OCI-LY7 (cell line): ENCODE data around the gene RBFOX1. TPM values are rescaled to one million over a fixed set of nuclear protein-coding genes. Genes with fewer than 3 reads are reported as not detected.

Experiments used
- BruUV-seq: library from RNA; stranded (reverse); fragments of 400-500 nt; replicated peaks from 2 replicates; lab custom pipeline; 2021; lab: Mats Ljungman, UMichigan
- CTCF ChIA-PET: fragments of 300-600 bp; sonication (Branson Sonifier 250); formaldehyde crosslinking; loops from one replicate; lab custom pipeline; 2022; ENCODE audit warnings: antibody characterized with exemption; ENCODE audit not compliant: unreplicated experiment; lab: Charles Lee
- POLR2A ChIA-PET: fragments of 300-600 bp; sonication (Branson Sonifier 250); formaldehyde crosslinking; loops from one replicate; lab custom pipeline; 2022; ENCODE audit warnings: antibody characterized with exemption; lab: Charles Lee
- DNase-seq: peaks from one replicate; pipeline ENCODE4 v3.0.0-alpha.2; 2015; ENCODE audit warnings: low spot score
- H2AFZ ChIP-seq: fragments of 200-600 bp; sonication (generic), shearing (Covaris generic); 2 replicates; pipeline ENCODE4 v1.6.1; 2014; ENCODE audit warnings: mild to moderate bottlenecking, antibody characterized with exemption, low read length, moderate library complexity
- H3K27ac ChIP-seq: fragments of 200-600 bp; sonication (generic); 2 replicates; pipeline ENCODE4 v1.5.1; 2014; ENCODE audit warnings: mixed run types, low read depth, mild to moderate bottlenecking, moderate library complexity, low read length, inconsistent platforms; ENCODE audit not compliant: poor library complexity, severe bottlenecking
- H3K36me3 ChIP-seq: fragments of 200-600 bp; sonication (generic); 2 replicates; pipeline ENCODE4 v1.6.1; 2014; ENCODE audit warnings: mild to moderate bottlenecking, antibody characterized with exemption, low read length, moderate library complexity, mixed read lengths; ENCODE audit not compliant: insufficient read depth
- H3K4me1 ChIP-seq: fragments of 200-600 bp; sonication (generic); 2 replicates; pipeline ENCODE4 v1.5.1; 2014; ENCODE audit warnings: mild to moderate bottlenecking, low read length; ENCODE audit not compliant: insufficient read depth, poor library complexity, severe bottlenecking
- H3K4me2 ChIP-seq: fragments of 200-600 bp; sonication (generic); 2 replicates; pipeline ENCODE4 v1.6.1; 2014; ENCODE audit warnings: mild to moderate bottlenecking, low read length
- H3K4me3 ChIP-seq: fragments of 200-600 bp; sonication (generic); 2 replicates; pipeline ENCODE4 v1.5.1; 2014; ENCODE audit warnings: mild to moderate bottlenecking, low read depth, low read length; ENCODE audit not compliant: poor library complexity, severe bottlenecking
- H3K79me2 ChIP-seq: fragments of 200-600 bp; sonication (generic); 2 replicates; pipeline ENCODE4 v1.6.1; 2016; ENCODE audit warnings: low read depth, mild to moderate bottlenecking, low read length, moderate library complexity, mixed read lengths; ENCODE audit not compliant: insufficient read depth
- H3K9me2 ChIP-seq: fragments of 200-600 bp; sonication (generic); 2 replicates; pipeline ENCODE4 v1.6.1; 2016; ENCODE audit warnings: mild to moderate bottlenecking, low read length, mixed read lengths; ENCODE audit not compliant: insufficient read depth
- H3K9me3 ChIP-seq: fragments of 200-600 bp; sonication (generic); 2 replicates; pipeline ENCODE4 v1.6.1; 2014; ENCODE audit warnings: mild to moderate bottlenecking, mixed run types, low read length, mixed read lengths
- H4K20me1 ChIP-seq: fragments of 200-600 bp; sonication (generic); 2 replicates; pipeline ENCODE4 v1.6.1; 2014; ENCODE audit warnings: mild to moderate bottlenecking, antibody characterized with exemption, low read length, moderate library complexity, mixed read lengths; ENCODE audit not compliant: insufficient read depth
- EZH2phosphoT487 ChIP-seq: fragments of 200-600 bp; sonication (generic); IDR thresholded peaks from 2 replicates; pipeline ENCODE4 v1.6.1; 2018; ENCODE audit warnings: low read depth, borderline replicate concordance, mild to moderate bottlenecking, mixed run types, antibody characterized with exemption, low read length, moderate library complexity, mixed read lengths
- intact Hi-C: fragments of 100-400 bp; cut with micrococcal nuclease; formaldehyde crosslinking; loops from one replicate; pipeline ENCODE4 v1.10.0; 2022; ENCODE audit not compliant: unreplicated experiment
- total RNA-seq, 2 experiments: library from RNA; depleted of rRNA in 1 of 2; stranded (reverse); fragments of >200 nt in 1 of 2; shearing (Covaris generic) in 1 of 2; gene quantifications; 2 replicates each; pipeline ENCODE4 v1.2.3, GENCODE V29; 2014 to 2022
- TF ChIP-seq, protein P1 (sequence below): fragments of 200-600 bp; sonication (generic); conservative IDR thresholded peaks from 2 replicates; pipeline ENCODE4 v1.5.1; 2014; ENCODE audit warnings: mild to moderate bottlenecking, antibody characterized with exemption, low read length, moderate library complexity, mixed read lengths

Gene RBFOX1
- total RNA-seq, 2 experiments from 2014 or later = not detected

DNA sequence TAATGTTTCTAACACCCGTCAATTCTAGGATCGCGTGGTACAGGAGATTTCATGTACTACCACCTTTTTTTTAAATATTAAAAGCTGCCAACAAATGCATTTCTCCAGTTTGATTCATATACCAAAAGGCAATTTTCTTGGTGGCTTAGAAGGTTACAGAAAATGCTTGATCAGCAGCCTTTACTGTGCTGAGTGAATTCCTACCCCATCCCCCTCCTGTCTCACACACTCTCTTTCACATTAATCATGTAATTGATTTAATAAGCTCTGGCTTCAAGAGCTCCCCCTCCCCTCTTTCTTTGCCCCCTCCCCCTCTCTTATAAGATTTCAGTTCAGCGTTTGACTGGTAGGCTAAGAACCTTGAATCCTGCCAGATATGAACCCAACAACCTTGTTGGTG is 110.5 kb downstream of the RBFOX1 start:
- H3K9me2 ChIP-seq = no peaks in the 10 kb centered on the region
- H3K79me2 ChIP-seq = no peaks in the 10 kb centered on the region
- no peak overlapping the region for H3K4me3 ChIP-seq
- intact Hi-C loops = no loop called here
- no peak overlapping the region for H3K27ac ChIP-seq
- no peaks in the 10 kb centered on the region for H3K9me3 ChIP-seq
- H4K20me1 ChIP-seq = no peaks in the 10 kb centered on the region
- CTCF ChIA-PET = no interaction called here
- no peaks in the 10 kb centered on the region for H3K36me3 ChIP-seq
- no peak overlapping the region for H2AFZ ChIP-seq
- no peak for DNase-seq
- no peak overlapping the region for H3K4me2 ChIP-seq
- TF ChIP-seq, protein P1, sequence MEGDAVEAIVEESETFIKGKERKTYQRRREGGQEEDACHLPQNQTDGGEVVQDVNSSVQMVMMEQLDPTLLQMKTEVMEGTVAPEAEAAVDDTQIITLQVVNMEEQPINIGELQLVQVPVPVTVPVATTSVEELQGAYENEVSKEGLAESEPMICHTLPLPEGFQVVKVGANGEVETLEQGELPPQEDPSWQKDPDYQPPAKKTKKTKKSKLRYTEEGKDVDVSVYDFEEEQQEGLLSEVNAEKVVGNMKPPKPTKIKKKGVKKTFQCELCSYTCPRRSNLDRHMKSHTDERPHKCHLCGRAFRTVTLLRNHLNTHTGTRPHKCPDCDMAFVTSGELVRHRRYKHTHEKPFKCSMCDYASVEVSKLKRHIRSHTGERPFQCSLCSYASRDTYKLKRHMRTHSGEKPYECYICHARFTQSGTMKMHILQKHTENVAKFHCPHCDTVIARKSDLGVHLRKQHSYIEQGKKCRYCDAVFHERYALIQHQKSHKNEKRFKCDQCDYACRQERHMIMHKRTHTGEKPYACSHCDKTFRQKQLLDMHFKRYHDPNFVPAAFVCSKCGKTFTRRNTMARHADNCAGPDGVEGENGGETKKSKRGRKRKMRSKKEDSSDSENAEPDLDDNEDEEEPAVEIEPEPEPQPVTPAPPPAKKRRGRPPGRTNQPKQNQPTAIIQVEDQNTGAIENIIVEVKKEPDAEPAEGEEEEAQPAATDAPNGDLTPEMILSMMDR = no peak
- POLR2A ChIA-PET = no interaction called here
- H3K4me1 ChIP-seq = no peaks in the 10 kb centered on the region
- no TSS peak for BruUV-seq

DNA sequence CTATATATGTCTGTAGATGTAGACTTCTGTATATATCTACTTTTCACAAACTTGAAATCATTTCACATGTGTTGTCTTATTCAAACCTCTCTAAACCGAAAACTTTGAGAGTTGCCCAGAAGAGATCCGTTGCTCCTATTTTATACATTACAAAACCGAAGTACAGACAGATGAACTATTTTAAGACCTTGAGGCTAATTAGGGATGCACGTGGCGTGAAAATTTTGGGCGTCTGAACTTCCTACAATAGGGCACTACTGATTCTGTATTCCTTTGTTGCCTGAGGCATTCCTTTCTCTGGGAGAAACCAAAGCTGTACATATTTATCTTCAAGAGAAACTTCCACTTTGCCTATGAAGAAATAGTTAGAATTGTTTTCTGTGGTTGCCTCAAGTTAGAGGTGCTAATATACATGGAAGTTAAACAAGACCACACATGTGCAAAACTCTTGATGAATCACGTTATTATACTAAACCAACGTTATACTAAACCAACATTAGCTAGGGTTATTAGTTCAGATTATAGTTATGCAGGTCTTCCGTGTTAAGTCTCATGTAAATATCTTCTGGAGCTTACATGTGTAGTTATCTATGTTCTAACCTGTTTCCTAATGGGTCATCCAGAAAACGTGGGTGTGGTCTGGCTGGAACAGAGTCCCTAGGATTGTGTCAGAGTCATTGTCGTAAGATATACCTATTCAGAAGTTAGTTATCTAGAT is 111.2 kb downstream of the RBFOX1 start:
- no TSS peak for BruUV-seq
- TF ChIP-seq EZH2phosphoT487 = no peak
- TF ChIP-seq, protein P1 = no peak
- POLR2A ChIA-PET = no interaction called here
- intact Hi-C loops = no loop called here
- Histone ChIP-seq H2AFZ (no peak overlapping the region), H3K4me2 (no peak overlapping the region), H3K79me2 (no peaks in the 10 kb centered on the region), H3K27ac (no peak overlapping the region), H3K36me3 (no peaks in the 10 kb centered on the region), H3K4me1 (no peaks in the 10 kb centered on the region), H3K4me3 (no peak overlapping the region), H3K9me2 (no peaks in the 10 kb centered on the region), H4K20me1 (no peaks in the 10 kb centered on the region), H3K9me3 (no peaks in the 10 kb centered on the region)
- DNase-seq = no peak
- CTCF ChIA-PET = no interaction called here

DNA sequence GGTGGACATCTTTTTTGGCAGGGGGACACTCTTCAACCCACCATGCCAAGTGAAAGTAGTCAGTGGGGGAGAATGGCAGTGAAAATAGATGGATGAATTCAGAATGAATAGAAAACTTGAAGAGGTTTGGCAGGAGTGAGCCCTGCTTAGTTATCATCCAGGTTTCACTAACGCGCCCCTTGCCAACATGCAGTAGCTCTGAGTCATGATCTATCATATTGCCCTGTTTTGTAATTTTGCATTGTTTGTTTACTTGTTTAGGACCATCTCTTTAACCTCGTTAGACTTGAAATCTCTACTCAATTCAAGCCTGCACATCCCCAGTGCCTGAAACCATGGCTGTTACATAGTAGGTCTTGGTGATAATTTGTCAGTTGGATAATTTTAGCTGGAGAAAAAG is 116.7 kb downstream of the RBFOX1 start:
- BruUV-seq = no TSS peak
- Histone ChIP-seq H2AFZ (no peak overlapping the region), H3K36me3 (no peaks in the 10 kb centered on the region), H4K20me1 (no peaks in the 10 kb centered on the region), H3K4me1 (no peaks in the 10 kb centered on the region), H3K27ac (no peak overlapping the region), H3K4me3 (no peak overlapping the region), H3K9me3 (no peaks in the 10 kb centered on the region), H3K79me2 (no peaks in the 10 kb centered on the region), H3K9me2 (no peaks in the 10 kb centered on the region), H3K4me2 (no peak overlapping the region)
- no peak for TF ChIP-seq EZH2phosphoT487
- TF ChIP-seq, protein P1 = no peak
- DNase-seq = no peak
- intact Hi-C loops = no loop called here
- ChIA-PET POLR2A (no interaction called here), CTCF (no interaction called here)
